Endothelial cell of umbilical vein (primary cell): ENCODE data around the gene MINDY3. TPM values are rescaled to one million over a fixed set of nuclear protein-coding genes. Genes with fewer than 3 reads are reported as not detected.

ENCODE experiments used
- BruUV-seq: library from RNA; stranded (reverse); fragments of 400-500 nt; replicated peaks from 2 replicates; lab custom pipeline; 2021; lab: Mats Ljungman, UMichigan
- CTCF ChIA-PET: fragments of 300-600, 350-600 bp; sonication (Branson Sonifier 250); formaldehyde crosslinking; loops from one replicate; lab custom pipeline; 2021; ENCODE audit warnings: antibody characterized with exemption, inconsistent platforms; lab: Charles Lee
- POLR2A ChIA-PET: fragments of 300-600, 350-600 bp; sonication (Branson Sonifier 250); formaldehyde crosslinking; loops from one replicate; lab custom pipeline; 2021; ENCODE audit warnings: antibody characterized with exemption, inconsistent platforms; lab: Charles Lee
- DNase-seq: peaks from one replicate; pipeline ENCODE4 v3.0.0-alpha.2; 2011; ENCODE audit warnings: low read depth, low spot score
- FAIRE-seq: peaks from 2 replicates; lab custom pipeline; 2011; peaks lifted over from hg19 to GRCh38; lab: Jason Lieb, UNC
- H2AFZ ChIP-seq: 2 replicates; pipeline ENCODE4 v1.6.0; 2012; ENCODE audit warnings: low read depth, low read length, control low read depth, inconsistent platforms
- H3K27ac ChIP-seq: 2 replicates; pipeline ENCODE4 v1.5.1; 2011; ENCODE audit warnings: low read depth, mild to moderate bottlenecking, control low read depth, low read length, moderate library complexity; ENCODE audit not compliant: insufficient read depth
- H3K27me3 ChIP-seq, 2 experiments: 2 replicates each; pipeline versions ENCODE4 v1.6.0 to v1.6.1; 2011; ENCODE audit warnings: low read length in 2 of 2, mixed read lengths in 1 of 2; ENCODE audit not compliant: control insufficient read depth in 2 of 2, insufficient read depth in 2 of 2
- H3K36me3 ChIP-seq, 2 experiments: 2 replicates in 1 of 2; 3 replicates in 1 of 2; pipeline ENCODE4 v1.5.1; 2011; ENCODE audit warnings: low read length in 2 of 2, mild to moderate bottlenecking in 1 of 2, moderate library complexity in 1 of 2; ENCODE audit not compliant: control insufficient read depth in 2 of 2, insufficient read depth in 2 of 2; ENCODE audit errors: extremely low read depth in 1 of 2
- H3K4me1 ChIP-seq: 3 replicates; pipeline ENCODE4 v1.5.1; 2011; ENCODE audit warnings: mild to moderate bottlenecking, low read length; ENCODE audit not compliant: control insufficient read depth, insufficient read depth; ENCODE audit errors: extremely low read depth
- H3K4me2 ChIP-seq: 2 replicates; pipeline ENCODE4 v1.6.1; 2011; ENCODE audit warnings: low read length, control low read depth, mixed read lengths; ENCODE audit not compliant: insufficient read depth
- H3K4me3 ChIP-seq, 3 experiments: fragments of 200-600 bp in 1 of 3; sonication (generic), shearing (Covaris generic) in 1 of 3; replicated peaks in 1 of 3; 2 replicates each; pipeline ENCODE4 v1.5.1; 2011 to 2016; ENCODE audit warnings: control low read depth in 3 of 3, low read length in 3 of 3, mild to moderate bottlenecking in 2 of 3, inconsistent platforms in 1 of 3, low read depth in 1 of 3, moderate library complexity in 1 of 3; ENCODE audit not compliant: insufficient read depth in 1 of 3
- H3K79me2 ChIP-seq: 2 replicates; pipeline ENCODE4 v1.6.0; 2012; ENCODE audit warnings: low read length, inconsistent platforms; ENCODE audit not compliant: control insufficient read depth, insufficient read depth
- H3K9ac ChIP-seq: replicated peaks from 2 replicates; pipeline ENCODE3; 2011; ENCODE audit warnings: low read length, control low read depth; ENCODE audit not compliant: insufficient read depth; ENCODE audit errors: extremely low read depth
- H3K9me1 ChIP-seq: replicated peaks from 3 replicates; pipeline ENCODE4 v1.6.0; 2011; ENCODE audit warnings: mild to moderate bottlenecking, low read length; ENCODE audit not compliant: control insufficient read depth, insufficient read depth; ENCODE audit errors: extremely low read depth
- H3K9me3 ChIP-seq: replicated peaks from 2 replicates; pipeline ENCODE4 v1.5.1; 2012; ENCODE audit warnings: low read length, inconsistent platforms; ENCODE audit not compliant: control insufficient read depth, insufficient read depth
- H4K20me1 ChIP-seq: replicated peaks from 2 replicates; pipeline ENCODE3; 2011; ENCODE audit warnings: mild to moderate bottlenecking, low read length; ENCODE audit not compliant: control insufficient read depth, insufficient read depth; ENCODE audit errors: extremely low read depth
- EZH2 ChIP-seq: IDR thresholded peaks from 2 replicates; pipeline ENCODE4 v1.6.1; 2012; ENCODE audit warnings: borderline replicate concordance, low read depth, mild to moderate bottlenecking, moderate library complexity, low read length, inconsistent platforms; ENCODE audit not compliant: severe bottlenecking
- FOS ChIP-seq: IDR thresholded peaks from 2 replicates; pipeline ENCODE4 v1.6.1; 2011; ENCODE audit warnings: mild to moderate bottlenecking, low read length, moderate library complexity, borderline replicate concordance; ENCODE audit not compliant: insufficient read depth
- GATA2 ChIP-seq: IDR thresholded peaks from 2 replicates; pipeline ENCODE4 v1.7.0; 2011; ENCODE audit warnings: low read depth, mild to moderate bottlenecking, moderate library complexity, mixed read lengths, low read length; ENCODE audit not compliant: insufficient read length, insufficient read depth
- JUN ChIP-seq: IDR thresholded peaks from 2 replicates; pipeline ENCODE4 v1.6.1; 2011; ENCODE audit warnings: borderline replicate concordance, low read depth; ENCODE audit not compliant: insufficient read length, insufficient read depth
- MAX ChIP-seq: IDR thresholded peaks from 2 replicates; pipeline ENCODE4 v1.6.1; 2011; ENCODE audit not compliant: insufficient read depth, insufficient read length
- MYC ChIP-seq: IDR thresholded peaks from one replicate; pipeline ENCODE4 v1.6.1; 2011; ENCODE audit warnings: mild to moderate bottlenecking, low read depth, low read length
- POLR2A ChIP-seq: IDR thresholded peaks from 2 replicates; pipeline ENCODE4 v1.6.1; 2012; ENCODE audit warnings: low read depth, mild to moderate bottlenecking, control low read depth, low read length
- POLR2AphosphoS5 ChIP-seq: IDR thresholded peaks from 2 replicates; pipeline ENCODE4 v1.6.1; 2012; ENCODE audit warnings: low read depth, mild to moderate bottlenecking, control low read depth, low read length, moderate library complexity; ENCODE audit not compliant: insufficient read depth
- dilution Hi-C: fragments of 300-500 bp; cut with MboI; formaldehyde crosslinking; loops from one replicate; pipeline ENCODE4 v1.15.0; 2019; ENCODE audit warnings: low sequenced_read_pairs; ENCODE audit not compliant: extremely low pct_ligation_motif_present
- intact Hi-C: fragments of 100-400 bp; cut with micrococcal nuclease; formaldehyde crosslinking; loops from one replicate; pipeline ENCODE4 v1.10.0; 2022
- polyA plus RNA-seq, 4 experiments: library from polyadenylated mRNA; depleted of rRNA in 3 of 4; stranded (reverse) in 3 of 4; unstranded in 1 of 4; fragments of >200 nt; gene quantifications; 2 replicates each; pipeline versions ENCODE4 v1.2.1 to v1.2.3, GENCODE V29; 2011 to 2012; ENCODE audit warnings: missing spikeins in 1 of 4
- total RNA-seq: library from RNA; stranded (reverse); gene quantifications from 2 replicates; pipeline ENCODE4 v1.2.3, GENCODE V29; 2021
- TF ChIP-seq, protein P1 (sequence below), 2 donors: IDR thresholded peaks; 1 replicate in 1 of 2; 2 replicates in 1 of 2; pipeline ENCODE4 v1.5.1; 2011; ENCODE audit warnings: low read length in 2 of 2, mild to moderate bottlenecking in 2 of 2, moderate library complexity in 2 of 2, control low read depth in 1 of 2, inconsistent platforms in 1 of 2, low read depth in 1 of 2; ENCODE audit not compliant: insufficient read depth in 1 of 2; ENCODE audit errors: extremely low read depth in 1 of 2

The MINDY3 gene
- total and polyA plus RNA-seq, 2 donors (not counting 3 experiments of a cell fraction or from before 2014, with no cell fraction given), result 7.5 to 20.2 TPM

- TF ChIP-seq FOS (no peak), MAX (no peak), EZH2 (no peak), JUN (no peak), POLR2AphosphoS5 (no peak), MYC (no peak), POLR2A (no peak), GATA2 (no peak)
- TF ChIP-seq, protein P1, sequence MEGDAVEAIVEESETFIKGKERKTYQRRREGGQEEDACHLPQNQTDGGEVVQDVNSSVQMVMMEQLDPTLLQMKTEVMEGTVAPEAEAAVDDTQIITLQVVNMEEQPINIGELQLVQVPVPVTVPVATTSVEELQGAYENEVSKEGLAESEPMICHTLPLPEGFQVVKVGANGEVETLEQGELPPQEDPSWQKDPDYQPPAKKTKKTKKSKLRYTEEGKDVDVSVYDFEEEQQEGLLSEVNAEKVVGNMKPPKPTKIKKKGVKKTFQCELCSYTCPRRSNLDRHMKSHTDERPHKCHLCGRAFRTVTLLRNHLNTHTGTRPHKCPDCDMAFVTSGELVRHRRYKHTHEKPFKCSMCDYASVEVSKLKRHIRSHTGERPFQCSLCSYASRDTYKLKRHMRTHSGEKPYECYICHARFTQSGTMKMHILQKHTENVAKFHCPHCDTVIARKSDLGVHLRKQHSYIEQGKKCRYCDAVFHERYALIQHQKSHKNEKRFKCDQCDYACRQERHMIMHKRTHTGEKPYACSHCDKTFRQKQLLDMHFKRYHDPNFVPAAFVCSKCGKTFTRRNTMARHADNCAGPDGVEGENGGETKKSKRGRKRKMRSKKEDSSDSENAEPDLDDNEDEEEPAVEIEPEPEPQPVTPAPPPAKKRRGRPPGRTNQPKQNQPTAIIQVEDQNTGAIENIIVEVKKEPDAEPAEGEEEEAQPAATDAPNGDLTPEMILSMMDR (IDR thresholded peaks at IDR 0.05; ENCODE audit: extremely low read depth in 1 of 2, insufficient read depth in 1 of 2, low read depth in 1 of 2, low read length in 2 of 2), result no peak
- intact Hi-C loops, result no loop called here
- Histone ChIP-seq H3K36me3 (no peaks in the 10 kb centered on the region), H3K9me1 (no peaks in the 10 kb centered on the region), H3K79me2 (no peaks in the 10 kb centered on the region), H3K4me3 (no peak overlapping the region), H3K4me1 (no peaks in the 10 kb centered on the region), H4K20me1 (no peaks in the 10 kb centered on the region), H3K27ac (no peak overlapping the region), H3K9me3 (no peaks in the 10 kb centered on the region), H3K27me3 (peaks cover 5 to 7% of the 10 kb centered on the region in 2 experiments), H2AFZ (no peak overlapping the region), H3K9ac (no peak overlapping the region), H3K4me2 (no peak overlapping the region)
- BruUV-seq, result no TSS peak
- dilution Hi-C loops, result no loop called here
- ChIA-PET POLR2A (no interaction called here), CTCF (interaction anchor here (1.0 to 3.2 kb wide), 4 partner anchors 22 to 314 kb away, joined by 3 to 14 read pairs (median 4); partner anchors contain the start of gene ITGA8)
- DNase-seq, result no peak
- no peak for FAIRE-seq
Measured at GRCh38 chr10:15742102-15742501, 118.2 kb downstream of the MINDY3 start.
